Right ventricle myocardium superior (tissue), 1 donor: ENCODE measurements around the gene TTYH3. TPM values are rescaled to one million over a fixed set of nuclear protein-coding genes. Genes with fewer than 3 reads are reported as not detected.
"Not testable (repeated sequence)": the region's sequence is repeated elsewhere in the genome, so short reads cannot be mapped to it uniquely, and the experiment has no call there.

Experiments
- ATAC-seq: fragments of 200-7000 bp; cut with Tn5 transposase; one replicate; pipeline ENCODE4 v1.9.1; 2020; ENCODE audit warnings: mild to moderate bottlenecking; ENCODE audit not compliant: poor library complexity
- DNase-seq: peaks from one replicate; pipeline ENCODE4 v3.0.0-alpha.2; 2020
- intact Hi-C: fragments of 100-400 bp; cut with DNase I; formaldehyde crosslinking; loops from one replicate; pipeline ENCODE4 v1.11.2; 2022
- total RNA-seq: library from RNA; stranded (reverse); fragmentation: NEBNext Ultra II Directional; extraction: Animal tissue kit (Norgen Biotek cat#: 25700); gene quantifications from one replicate; pipeline ENCODE4 v1.2.1, GENCODE V29; 2021
- donor health status: DM: no; HTN: yes; CAD: no; lungs with severe emphysema.

Gene TTYH3
- total RNA-seq, 1 donor from 2014 or later, result 12.6 TPM

GRCh38 chr7:2673214-2673613 is 41.4 kb downstream of the TTYH3 start:
- ATAC-seq, intact Hi-C loops, DNase-seq: not testable (repeated sequence)

DNA sequence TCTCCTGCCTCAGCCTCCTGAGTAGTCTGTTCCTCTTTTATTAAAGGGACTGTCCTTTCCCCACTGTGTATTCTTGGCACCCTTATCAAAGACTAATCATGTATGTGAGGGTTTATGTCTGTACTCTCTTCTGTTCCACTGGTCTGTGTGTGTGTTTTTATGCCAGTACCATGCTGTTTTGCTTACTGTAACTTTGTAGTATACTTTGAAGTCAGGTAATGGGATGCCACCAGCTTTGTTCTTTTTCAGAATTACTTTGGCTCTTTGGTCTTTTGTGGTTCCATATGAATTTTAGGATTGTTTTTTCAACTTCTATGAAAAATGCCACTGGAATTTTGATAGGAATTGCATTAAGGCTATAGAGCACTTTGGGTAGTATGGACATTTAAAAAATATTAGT is 42.1 kb downstream of the TTYH3 start:
- DNase-seq, result no peak
- intact Hi-C loops, result no loop called here
- no peak for ATAC-seq

- intact Hi-C loops, result no loop called here
- ATAC-seq (no peak), DNase-seq (no peak)
Measured at GRCh38 chr7:2675256-2675764, 43.5 kb downstream of the TTYH3 start.

- DNase-seq, intact Hi-C loops, ATAC-seq: not testable (repeated sequence)
Measured at GRCh38 chr7:2676576-2676975, 44.8 kb downstream of the TTYH3 start.

DNA sequence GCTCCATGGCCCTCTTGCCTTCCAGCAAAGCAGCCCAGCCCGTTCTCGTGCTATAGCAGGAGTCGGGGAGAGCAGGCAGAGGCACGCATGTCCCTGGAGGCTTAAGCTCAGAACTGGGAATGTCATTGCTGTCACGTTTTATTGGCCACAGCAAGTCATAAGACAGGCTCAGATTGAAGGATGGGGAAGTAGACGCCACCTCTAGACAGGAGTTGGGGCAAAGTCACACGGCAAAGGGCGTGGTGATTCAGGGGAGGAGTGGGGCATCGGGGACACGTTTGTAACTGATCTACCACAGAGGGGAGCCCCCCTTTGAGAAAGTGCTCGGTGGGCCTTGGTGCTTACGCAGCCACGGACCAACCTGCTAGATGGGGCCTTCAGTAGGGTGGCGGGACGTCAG is 46.7 kb downstream of the TTYH3 start:
- ATAC-seq, DNase-seq, intact Hi-C loops: not testable (repeated sequence)

- not testable (repeated sequence) for ATAC-seq, DNase-seq
- intact Hi-C loops, result loop anchor here (2.0 to 10.0 kb wide), 2 partner anchors 113 to 225 kb away; no protein-coding TSS in a partner anchor
Measured at GRCh38 chr7:2679135-2680127, 47.6 kb downstream of the TTYH3 start.

- intact Hi-C loops, result loop anchor here (2.0 to 10.0 kb wide), 2 partner anchors 113 to 225 kb away; no protein-coding TSS in a partner anchor
- DNase-seq, result no peak
- no peak for ATAC-seq
Measured at GRCh38 chr7:2680256-2680655, 48.5 kb downstream of the TTYH3 start.

GRCh38 chr7:2680792-2681490 is 49.2 kb downstream of the TTYH3 start:
- ATAC-seq, result peak; percentile 95

DNA sequence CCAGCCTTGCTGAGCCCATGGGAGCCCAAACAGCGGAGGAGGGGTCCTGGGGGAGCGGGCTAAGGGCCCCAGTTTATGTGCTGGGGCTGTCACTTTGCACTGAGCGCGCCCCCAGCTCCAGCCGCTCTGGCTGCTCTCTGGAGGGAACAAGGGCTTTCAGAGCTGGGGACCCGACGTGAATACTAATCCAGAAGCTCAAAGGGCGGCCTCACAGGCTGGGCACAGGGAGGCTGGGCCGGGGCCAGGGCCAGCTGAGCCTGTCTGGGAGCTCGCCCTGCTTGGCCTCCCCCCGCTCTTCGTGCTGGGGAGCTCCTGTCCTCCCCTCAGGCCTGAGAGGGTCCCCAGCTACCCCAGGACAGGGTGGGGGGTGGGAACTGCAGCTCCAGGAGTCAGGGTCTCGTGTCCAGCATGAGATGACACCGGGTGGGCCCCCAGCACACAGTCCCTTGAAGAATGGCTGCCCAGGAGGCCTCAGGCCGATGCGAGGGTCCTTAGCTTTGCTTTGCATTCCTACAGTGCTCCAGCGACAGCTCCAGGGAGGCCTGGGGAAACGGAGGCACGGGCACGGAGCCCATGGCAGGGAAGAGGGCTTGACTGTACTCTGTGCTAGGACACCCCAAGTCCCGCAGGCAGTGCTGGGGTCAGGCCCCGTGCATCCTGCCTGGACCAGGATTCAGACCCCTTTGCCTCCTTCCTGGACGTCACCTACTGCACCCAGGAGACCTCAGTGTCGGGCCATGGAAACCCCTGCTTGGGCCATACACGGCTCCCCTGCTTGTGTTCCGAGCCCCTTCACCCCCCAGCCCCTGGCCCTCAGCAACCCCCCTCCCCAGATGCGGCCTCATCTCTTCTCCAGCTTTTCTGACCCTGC is 50.4 kb downstream of the TTYH3 start:
- intact Hi-C loops, result loop anchor here (2.0 to 10.0 kb wide), 2 partner anchors 115 to 227 kb away; no protein-coding TSS in a partner anchor
- no peak for ATAC-seq
- no peak for DNase-seq

More at GRCh38 chr7:2680792-2681490, 49.2 kb downstream of the TTYH3 start:
- intact Hi-C loops, result loop anchor here (2.0 to 10.0 kb wide), 2 partner anchors 114 to 226 kb away; no protein-coding TSS in a partner anchor
- DNase-seq, result peak; percentile 90

GRCh38 chr7:2684501-2684900 is 52.7 kb downstream of the TTYH3 start:
- DNase-seq (no peak), ATAC-seq (no peak)
- intact Hi-C loops, result loop anchor here (10.0 kb wide), 1 partner anchor 230 kb away; no protein-coding TSS in a partner anchor

GRCh38 chr7:2686101-2686500 is 54.3 kb downstream of the TTYH3 start:
- no peak for ATAC-seq
- intact Hi-C loops, result loop anchor here (10.0 kb wide), 1 partner anchor 231 kb away; no protein-coding TSS in a partner anchor
- DNase-seq, result no peak

DNA sequence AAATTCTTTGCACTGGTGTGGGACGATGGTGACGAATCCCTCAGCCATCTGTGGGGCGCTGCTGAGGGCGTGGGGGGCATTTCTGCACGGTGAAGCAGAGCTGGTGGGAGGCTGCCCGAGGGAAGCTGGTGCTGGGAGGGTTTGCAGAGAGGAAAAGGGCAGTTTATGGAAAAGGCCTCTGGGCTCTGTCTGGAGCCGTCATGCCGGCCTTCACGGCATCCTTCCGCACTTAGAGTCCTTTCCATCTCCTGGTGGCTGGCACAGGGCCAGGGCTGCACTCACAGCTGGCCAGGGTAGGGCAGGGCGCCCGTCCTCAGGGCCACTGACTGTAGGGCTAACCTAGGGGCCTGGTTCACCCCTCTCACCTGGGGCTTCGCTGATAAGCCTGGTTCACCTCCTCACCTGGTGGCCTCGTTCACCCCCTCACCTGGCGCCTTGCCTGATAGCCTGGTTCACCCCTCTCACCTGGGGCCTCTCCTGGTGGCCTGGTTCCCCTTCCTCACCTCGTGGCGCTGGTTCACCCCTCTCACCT is 55.6 kb downstream of the TTYH3 start:
- intact Hi-C loops, result loop anchor here (10.0 kb wide), 1 partner anchor 233 kb away; no protein-coding TSS in a partner anchor
- no peak for ATAC-seq
- DNase-seq, result no peak

- DNase-seq (no peak), ATAC-seq (no peak)
- intact Hi-C loops, result loop anchor here (10.0 kb wide), 1 partner anchor 233 kb away; no protein-coding TSS in a partner anchor
Measured at GRCh38 chr7:2687881-2688318, 56.1 kb downstream of the TTYH3 start, which contains the start of gene AMZ1. Gene AMZ1, plus strand, starts transcription at chr7:2688202. Its CDS starts 12,250 bp downstream, at chr7:2700452.

DNA sequence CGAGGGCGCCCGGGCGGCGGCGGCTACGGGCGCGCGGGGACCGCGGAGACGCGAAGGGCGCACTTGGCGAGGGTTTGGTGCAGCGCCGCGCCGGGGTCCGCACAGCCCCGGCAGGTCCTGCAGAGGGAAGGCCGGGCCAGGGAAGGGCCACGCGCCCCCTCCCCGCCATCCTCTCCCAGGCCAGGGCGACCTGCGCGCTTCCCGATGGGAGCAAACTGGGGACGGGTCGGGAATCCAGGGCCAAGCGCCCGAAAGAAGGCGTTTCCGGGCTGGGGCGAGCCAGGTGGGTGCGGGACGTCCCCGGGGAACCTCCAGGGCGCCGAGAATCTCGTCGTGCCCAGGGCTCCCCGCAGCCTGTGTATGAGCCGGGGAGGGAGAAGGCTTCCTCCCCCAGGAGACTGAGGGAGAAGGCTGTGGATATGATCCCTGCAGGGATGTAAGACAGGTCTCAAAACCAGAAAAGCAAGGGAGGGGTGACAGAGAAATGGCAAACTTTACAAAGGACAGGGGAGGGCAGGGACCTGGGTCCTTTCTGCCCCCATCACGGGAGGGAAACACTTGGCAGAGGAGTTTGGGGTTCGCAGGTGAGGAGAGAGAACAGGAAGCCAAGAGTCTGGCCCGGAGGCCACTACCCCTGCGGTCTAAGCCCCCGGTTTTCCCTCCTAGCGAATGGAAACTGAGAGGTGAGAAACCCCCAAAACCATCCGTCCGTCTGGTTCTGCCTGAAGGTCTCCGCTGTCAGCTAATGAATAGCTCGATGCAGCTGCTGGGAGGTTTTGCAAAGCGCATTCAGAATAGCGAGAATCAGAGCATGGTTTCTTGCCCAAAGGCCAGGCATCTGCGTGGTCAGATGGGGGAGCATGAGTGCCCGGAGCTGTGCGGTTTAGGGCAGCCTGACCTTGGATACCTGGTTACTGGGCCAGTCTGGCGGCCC is 56.9 kb downstream of the TTYH3 start:
- intact Hi-C loops, result loop anchor here (10.0 kb wide), 1 partner anchor 234 kb away; no protein-coding TSS in a partner anchor
- no peak for ATAC-seq
- DNase-seq, result no peak

DNA sequence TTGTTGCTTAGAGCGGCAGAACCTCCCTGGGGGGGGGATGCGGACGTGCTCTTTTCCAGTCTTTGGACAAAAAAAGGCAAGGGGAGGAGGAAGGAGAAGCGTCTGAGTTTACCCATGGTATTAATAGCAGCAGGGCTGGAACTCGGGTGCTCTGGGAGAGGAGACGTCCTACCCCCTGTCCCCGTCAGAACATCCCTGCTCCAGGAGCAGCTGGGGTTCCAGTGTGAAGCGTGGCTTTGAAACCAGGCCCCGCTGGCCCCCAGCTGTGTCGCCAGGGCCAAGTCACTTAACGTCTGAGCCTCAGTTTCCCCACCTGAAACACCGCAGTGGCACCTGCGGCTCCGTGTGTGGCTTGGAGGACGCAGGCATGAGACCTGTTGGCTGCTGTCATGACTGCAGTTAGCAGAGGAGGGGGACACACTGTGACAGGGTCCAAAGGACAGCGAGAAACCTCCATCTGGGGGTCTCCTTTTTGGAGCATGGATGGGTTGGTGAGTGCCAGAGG is 57.6 kb downstream of the TTYH3 start:
- no peak for ATAC-seq
- intact Hi-C loops, result loop anchor here (10.0 kb wide), 1 partner anchor 235 kb away; no protein-coding TSS in a partner anchor
- no peak for DNase-seq
